Glomerular visceral epithelial cell (primary cell): Measurements from ENCODE around the gene TMEM151B.
"Not testable (repeated sequence)": the region's sequence is repeated elsewhere in the genome, so short reads cannot be mapped to it uniquely, and the experiment has no call there.

Experiments
- DNase-seq: peaks from one replicate; pipeline ENCODE4 v3.0.0-alpha.2; 2016; ENCODE audit errors: extremely low spot score

Gene TMEM151B

DNA sequence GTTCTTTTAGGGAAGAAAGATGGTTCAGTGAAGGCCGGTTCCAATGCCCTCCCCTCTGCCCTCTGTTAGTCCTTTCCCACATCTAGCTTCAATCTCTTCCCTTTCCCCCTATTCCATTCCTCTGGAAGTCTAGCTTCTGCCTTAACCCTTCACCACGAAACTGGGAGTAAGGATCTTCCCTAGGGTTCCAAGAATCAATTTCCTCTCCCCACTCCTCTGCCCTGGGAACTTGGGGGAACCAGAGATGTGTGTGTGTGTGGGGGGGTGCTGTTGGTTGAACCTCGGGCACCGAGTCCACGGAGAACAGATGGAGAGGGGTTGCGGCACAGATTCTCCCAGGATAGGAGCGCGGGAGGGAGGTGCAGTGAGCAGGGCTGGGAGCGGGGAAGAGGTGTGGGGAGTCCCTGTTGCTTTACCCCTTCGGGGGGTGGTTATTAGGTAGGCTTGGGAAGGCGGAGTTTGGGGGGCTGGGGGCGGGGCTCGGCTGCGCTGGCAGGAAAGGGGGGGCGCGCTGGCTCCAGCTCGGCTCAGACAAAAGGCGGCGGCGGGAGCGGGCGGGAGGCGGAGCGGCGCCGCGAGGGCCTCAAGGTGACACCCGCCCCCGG lies at the start of gene TMEM151B:
Gene TMEM151B (plus strand): TSS at position 530 of the 605 bp plus-strand sequence. CDS start 293 bp downstream, outside the sequence.
- no peak for DNase-seq

DNA sequence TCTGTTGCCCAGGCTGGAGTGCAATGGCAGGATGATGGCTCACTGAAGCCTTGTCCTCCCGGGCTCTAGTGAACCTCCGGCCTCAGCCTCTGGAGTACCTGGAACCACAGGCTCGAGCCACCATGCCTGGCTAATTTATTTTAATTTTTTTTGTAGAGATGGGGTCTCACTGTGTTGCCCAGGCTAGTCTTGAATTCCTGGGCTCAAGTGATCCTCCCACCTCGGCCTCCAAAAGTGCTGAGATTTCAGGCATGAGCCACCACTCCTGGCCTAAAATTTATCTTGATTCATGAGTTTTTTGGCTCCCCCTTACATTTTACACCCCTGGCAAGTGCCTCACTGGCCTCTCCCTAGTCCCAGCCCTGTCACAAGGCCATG lies 49.3 kb upstream of the TMEM151B start:
- DNase-seq: no peak

DNA sequence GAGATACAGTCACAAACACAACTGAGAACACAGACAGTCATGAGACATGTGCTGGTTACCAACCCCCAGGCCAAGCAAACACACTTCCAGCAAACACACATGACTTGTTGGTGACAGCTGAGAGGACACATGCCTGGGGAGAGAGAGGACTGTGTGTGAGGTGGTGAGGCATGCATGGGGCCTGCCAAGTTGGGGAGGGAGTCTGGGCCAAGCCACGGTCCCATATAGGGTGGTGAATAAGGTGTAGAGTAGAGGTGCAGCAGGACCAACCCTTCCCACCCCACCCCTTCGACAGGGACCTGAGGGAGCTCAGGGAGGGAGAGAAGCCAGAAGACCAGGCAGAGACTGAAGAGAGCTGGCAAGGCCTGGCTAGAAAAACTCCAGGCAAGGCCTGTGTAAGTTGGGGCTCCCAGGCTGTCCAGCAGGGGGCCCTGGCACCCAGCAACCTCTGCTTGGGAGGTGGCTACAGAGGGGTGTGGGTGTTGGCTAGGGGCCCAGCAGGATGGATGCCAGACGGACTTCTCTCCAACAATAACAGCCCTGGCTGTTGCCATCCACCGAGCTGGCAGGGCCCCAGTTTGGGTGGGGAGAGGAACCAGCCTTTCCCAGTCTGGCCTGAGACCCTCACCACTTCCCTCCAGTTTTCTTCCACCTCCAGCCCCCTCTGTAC lies 48.8 kb upstream of the TMEM151B start:
- peak; percentile 97 for DNase-seq

DNA sequence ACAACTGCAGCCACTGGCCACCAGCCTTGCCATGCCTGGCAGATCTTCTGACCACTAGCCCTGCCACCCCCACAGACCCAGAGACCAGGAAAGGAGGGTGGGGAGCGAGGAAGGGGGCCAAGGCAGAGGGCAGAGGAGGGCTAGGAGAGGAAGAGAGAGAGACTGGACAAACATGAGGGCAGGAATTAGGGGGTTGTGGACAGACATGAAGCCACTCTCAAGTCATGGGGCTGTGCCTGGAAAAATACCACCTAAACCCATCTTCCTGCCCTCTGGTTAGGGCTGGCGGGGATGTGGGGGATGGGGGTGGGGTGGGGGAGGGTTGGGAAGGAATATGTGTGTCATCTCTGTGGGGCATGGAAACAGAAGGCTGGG lies 48.3 kb upstream of the TMEM151B start:
- DNase-seq: no peak

DNA sequence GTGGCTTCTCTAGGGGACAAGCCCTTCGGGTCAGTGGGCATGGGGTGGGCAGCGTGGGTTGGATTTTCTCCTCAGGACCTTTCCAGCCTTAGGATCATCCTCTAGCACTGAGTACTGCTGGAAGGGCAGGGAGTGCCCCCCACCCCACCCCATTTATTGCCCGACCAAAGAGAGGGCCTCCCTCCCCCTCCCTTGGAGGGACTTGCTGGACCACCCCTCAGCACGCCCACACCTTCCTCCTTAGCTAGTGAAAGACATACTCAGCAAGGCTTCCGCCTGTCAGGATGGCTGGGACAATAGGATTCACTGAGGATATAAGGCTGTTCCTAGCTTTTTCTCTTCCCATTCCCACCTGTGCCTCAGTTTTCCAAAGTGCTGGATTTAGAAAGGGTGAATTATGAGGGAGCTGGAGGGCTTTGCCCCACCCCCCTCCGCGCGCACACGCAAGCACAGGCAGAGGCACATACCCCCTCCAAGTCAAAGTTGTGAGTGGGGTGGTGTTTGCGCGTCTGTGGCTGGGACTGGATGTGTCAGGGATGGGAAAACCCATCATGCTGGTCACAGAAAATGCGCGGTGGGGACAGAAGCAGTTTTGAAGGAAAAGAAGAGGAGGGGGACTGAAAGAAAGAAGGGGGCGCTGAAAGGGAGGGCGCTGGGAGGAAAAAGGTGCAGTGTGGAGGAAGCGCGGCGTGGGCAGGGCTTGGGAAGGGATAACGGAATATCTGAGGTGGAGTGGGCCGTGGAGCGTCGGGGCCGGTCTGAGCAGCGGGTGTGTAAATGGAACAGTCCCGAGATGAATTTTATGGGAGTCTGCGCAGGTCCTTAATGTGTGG lies 47.5 kb upstream of the TMEM151B start:
- no peak for DNase-seq

DNA sequence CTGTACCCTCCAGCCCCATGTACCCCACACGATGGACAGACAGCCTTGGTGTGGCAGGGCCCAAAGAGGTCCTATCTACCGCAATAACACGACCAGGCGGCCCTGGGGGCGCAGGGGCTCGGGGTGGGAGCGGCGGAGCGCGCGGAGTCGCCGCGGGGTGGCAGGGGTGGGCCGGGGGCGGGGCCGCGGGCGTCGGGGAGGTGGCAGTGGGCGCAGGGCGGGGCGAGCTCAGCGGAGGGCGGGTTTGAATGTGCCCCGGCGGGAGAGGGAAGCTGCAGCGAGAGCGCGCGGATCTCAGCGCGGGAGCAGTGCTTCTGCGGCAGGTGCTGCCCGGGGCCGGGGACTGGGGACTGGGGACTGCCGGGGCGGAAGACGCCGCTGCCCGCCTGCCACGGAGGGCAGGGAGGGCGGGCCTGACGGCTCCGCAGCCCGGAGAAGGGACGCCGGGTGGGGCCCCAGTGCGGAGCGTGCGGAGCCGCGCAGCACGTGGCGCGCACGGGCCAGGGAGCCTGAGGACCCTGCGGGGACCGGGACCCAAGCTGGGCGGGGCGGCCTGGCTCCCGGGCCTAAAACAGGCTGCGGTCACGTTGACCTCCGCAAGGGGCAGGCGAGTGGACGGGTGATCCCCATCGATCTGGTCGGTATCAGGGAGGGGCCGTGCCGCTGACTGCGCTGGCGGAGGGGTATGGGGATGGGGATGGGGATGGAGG lies 46.8 kb upstream of the TMEM151B start, which contains the start of gene SLC29A1:
Gene SLC29A1 (plus strand): TSS at position 277 of the 710 bp plus-strand sequence. CDS start 3,719 bp downstream, outside the sequence.
- DNase-seq: peak; percentile 77

DNA sequence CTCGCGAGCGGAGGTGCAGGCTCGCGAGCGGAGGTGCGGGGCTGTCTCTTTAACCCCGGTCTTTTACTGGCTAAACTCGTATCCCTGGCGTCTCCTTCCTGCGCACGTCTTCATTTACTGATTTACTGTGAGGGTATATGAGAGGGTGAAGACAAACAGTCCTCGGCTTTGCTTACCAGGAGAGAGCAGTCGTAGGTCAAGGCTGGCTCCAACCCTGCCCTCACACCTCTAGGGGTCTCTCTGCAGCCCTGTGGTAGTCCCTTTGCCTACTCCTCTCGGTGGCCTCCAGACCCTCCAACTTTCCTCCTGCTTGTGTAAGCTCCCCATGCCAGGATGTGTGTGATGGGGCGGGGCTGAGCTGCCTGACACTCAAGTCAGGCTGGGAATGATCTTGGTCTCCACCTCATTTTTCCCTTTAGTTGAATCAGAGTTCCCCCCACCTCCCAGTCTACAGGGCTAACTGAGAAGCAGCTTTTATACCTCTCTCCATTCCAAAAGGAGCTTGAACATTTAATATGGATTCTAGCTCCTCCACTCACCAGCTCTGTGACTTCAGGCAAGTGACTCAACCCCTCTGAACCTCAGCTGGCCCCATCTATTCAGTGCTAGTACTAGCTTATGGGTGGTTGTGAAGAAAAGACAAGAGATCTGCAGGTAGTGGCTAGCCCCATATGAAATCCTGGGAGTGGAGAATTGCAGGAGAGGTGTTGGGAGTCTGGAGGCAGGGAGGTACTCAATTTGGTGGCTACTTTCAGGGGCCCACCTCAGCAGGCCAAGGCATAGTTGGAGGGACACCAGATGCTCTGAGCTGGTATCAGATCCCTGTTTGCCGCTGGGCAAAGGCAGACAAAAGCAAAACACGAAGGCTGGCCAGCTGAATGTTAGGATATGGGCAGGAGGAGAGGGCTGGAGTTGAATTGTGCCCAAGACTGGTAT lies 46.0 kb upstream of the TMEM151B start:
- DNase-seq: peak; percentile 45

DNA sequence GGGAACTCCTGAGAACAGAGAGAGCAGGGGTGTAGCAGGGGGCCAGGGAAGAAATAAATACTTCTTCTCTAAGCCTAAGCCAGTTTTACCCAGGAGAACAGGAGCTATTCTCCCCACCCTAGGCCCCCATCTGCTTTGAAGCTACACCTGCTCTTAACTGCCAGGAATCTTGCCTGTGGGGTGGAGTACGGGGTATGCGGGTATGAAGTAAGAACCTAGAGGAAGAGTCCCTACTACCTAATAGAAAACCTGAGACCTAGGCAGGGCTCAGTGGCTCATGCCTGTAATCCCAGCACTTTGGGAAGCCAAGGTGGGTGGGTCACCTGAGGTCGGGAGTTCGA lies 45.3 kb upstream of the TMEM151B start:
- DNase-seq: no peak

DNA sequence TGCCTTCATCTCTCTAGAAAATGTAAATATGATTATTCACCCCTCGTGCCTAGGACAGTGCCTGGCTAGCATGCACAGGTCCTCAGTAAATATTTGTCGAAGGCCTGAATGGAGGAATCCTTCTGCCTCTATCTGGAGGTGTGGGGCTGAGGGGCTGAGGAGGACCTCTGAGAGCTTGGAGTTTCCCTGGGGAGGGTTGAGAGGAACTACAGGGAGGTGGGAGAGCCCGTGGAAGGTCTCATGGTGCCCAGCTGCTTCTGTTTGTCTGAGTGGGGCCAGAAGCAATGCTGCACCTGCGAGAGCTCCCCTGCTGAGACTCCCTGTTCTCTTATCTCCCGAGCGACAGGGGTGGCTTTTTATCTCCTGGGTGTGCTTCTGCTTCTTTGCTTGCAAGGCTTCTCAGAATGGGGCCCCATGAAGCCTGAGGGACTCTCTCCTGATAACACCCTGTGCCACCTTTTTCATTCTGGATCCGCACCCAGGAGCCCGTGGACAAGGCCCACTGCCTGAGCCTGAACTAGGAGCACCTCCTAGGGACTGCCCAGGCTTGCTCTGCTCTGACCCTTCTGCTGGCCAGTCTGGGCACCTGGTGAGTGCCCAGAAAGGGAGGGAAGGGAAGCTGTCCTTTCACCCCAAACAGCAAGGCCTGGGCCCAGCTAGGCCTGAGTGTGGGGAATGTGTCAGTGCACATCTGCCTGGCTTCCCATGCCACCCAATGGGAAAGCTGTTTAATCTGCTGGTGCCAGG lies 44.5 kb upstream of the TMEM151B start:
- DNase-seq: no peak

DNA sequence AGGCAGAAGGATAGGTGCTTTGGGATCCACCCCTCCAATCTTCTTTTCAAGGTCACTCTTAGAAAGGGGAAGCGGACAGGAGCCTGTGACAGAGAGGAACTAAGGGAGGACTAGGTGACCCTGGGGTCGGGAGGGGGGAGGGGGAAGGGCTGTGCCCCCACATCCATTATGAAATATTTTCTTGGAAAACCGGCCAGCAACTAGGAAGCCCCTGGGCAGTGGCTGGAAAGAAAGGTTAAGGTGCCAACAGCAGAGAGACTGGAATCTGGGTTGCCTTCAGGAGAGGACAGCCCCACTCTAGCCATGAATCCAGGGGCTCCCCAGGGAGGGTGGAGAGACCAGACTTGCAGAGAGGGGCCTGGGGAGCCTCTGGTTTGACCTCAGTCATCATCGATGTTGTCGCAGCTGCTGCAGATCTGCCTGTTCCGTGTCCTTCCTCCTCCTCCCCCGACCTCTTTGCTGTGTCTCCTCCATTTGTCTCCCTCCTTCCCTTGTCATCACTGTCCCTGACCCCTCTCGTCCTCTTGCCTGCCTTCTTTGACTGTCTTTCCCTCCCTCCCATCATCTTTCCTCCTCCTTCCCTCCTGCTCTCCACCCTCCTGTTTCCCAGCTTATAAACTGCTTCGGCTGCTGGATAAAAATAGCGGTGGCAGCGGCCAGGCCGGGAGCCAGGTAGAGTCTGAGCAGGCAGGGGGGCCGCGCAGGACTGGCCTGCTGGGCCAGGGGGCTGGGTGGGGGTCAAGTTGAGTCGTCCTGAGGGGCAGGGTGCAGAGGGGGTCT lies 43.7 kb upstream of the TMEM151B start:
- no peak for DNase-seq

DNA sequence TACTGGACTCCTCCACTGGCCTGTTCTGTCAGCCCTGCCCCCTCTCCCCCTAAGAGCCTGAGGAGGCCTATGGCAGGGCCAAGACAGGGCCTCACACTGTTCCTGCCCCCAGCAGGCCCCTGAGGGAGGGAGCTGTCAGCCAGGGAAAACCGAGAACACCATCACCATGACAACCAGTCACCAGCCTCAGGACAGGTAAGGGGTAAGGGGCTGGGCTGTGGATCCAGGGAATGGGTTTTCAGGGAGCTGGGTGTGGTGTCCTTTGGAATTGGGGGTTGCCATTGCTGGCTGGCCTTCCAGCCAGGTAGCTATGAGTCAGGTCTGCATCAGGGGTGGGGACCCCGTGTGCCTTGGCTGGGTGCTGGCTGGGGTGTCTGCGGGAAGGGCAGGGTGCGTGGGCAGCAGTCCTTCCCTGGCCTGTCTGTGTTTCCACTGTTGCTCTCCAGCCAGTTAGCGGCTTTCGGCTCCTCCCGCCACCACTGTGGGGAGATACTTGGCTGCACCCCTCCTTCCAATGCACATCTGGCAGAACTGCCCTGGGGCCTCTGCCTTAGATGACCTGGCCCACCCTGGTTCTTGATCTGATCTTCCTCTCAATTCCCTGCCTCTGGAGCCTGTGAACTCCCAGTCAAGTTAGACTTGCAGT lies 43.0 kb upstream of the TMEM151B start:
- DNase-seq: no peak

DNA sequence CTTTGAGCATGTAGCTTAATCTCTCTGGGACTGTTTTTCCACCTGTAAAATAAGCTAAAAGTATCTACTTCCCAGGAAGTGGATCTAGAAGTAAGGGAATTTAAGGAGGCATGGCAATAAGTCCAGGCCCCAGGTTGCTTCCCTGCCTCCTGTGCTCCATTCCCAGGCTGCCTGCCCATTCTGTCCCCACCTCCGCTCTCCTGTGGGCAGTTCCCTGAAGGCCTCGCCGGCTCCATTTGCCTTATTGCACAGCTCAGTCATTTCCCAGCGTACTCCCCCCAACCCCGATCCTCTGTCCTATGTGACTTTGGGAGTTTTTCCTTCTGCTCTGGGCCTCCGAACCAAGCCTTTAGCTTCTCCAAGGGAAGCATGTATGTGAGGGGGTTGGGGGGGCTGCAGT lies 42.2 kb upstream of the TMEM151B start:
- DNase-seq: no peak

DNA sequence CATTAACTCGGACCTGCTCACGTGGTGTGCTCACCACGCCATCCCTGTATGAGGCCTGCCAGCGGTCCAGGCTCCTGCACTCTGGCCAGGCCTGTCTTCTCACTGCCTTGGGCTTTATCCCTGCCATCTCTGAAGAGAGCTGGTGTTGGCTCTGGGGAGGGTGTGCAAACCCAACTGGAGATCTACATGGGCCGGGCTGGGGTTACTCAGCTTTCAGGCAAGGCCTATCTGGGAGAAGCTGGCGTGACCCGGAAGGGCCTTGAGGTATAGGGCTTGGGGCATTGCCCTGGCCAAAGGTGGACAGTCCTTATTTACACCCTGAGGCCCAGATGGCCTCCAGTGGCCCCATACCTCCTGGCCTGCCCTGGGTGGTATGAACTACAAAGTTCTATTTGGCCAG lies 41.8 kb upstream of the TMEM151B start:
- DNase-seq: no peak

DNA sequence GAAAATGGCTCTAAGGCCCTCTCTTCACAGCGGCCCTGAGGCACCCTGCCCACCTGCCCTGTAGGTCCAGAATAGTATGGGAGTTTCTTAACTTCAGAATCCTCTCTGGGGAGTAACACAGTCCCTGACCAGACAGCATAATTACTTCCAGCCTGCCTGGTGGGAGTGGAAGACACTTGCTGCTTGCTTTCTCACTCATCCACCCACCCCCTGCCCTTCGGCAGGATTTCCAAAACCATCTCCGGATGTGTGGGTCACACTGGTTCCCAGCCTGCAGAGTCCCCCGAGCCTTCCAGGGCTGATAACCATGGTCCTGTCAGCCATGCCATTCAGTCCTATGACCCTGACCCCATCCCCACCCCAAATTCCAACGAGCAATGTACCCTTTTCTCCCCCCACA lies 41.4 kb upstream of the TMEM151B start:
- DNase-seq: no peak

DNA sequence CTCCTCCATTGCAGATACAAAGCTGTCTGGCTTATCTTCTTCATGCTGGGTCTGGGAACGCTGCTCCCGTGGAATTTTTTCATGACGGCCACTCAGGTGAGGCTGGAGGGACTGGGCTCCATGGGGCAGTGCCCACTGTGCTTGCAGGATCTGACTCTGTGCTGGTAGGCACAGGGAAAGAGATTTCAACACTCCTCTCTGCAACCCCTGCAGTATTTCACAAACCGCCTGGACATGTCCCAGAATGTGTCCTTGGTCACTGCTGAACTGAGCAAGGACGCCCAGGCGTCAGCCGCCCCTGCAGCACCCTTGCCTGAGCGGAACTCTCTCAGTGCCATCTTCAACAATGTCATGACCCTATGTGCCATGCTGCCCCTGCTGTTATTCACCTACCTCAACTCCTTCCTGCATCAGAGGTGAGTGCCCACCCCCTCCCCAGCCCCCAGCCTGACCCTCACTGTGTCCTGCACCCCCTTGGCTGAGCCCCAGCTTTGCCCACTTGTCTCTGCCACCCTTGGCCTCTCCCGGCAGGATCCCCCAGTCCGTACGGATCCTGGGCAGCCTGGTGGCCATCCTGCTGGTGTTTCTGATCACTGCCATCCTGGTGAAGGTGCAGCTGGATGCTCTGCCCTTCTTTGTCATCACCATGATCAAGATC lies 40.7 kb upstream of the TMEM151B start:
- no peak for DNase-seq

DNA sequence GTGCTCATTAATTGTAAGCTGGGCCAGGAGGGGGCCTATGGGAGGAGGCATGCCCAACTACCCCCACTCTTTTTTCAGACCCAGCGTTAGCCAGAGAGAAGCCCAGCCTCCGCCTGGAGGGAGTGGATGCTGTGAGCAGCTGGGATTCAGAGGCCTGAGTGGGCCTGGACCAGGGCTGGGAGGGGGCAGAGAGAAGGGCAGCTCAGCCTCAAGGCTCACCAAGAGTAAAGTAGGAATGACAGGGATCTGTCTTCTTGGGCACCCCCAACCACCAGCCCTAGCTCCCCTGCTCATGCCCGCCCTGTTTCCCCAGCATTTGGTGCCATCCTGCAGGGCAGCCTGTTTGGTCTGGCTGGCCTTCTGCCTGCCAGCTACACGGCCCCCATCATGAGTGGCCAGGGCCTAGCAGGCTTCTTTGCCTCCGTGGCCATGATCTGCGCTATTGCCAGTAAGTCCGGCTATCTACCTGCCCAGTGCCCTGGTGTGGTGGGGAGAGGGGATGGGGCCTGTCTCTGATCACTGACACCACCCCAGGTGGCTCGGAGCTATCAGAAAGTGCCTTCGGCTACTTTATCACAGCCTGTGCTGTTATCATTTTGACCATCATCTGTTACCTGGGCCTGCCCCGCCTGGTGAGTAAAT lies 40.1 kb upstream of the TMEM151B start:
- DNase-seq: no peak

DNA sequence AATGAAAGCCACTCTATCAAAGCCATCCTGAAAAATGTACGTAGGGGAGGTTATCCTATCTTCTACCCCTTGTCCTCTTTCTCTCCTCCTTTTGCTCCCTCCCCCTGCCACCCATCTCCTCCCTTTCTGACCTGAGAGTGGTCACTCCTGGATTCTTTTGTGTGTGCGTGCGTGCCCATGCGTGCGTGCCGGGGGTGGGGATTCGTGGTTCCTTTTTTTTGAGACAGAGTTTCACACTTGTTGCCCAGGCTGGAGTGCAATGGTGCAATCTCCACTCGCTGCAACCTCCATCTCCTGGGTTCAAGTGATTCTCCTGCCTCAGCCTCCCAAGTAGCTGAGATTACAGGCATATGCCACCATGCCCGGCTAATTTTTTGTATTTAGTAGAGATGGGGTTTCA lies 38.8 kb upstream of the TMEM151B start:
- not testable (repeated sequence) for DNase-seq
